GM18517 (cell line): Measurements from ENCODE around the gene OTOP2.

Experiments used
- ATAC-seq: cut with Tn5 transposase; IDR thresholded peaks from one replicate; pipeline ENCODE4 v1.9.1; 2021; ENCODE audit warnings: mild to moderate bottlenecking, moderate library complexity; ENCODE audit not compliant: unreplicated experiment

Gene OTOP2, protein sequence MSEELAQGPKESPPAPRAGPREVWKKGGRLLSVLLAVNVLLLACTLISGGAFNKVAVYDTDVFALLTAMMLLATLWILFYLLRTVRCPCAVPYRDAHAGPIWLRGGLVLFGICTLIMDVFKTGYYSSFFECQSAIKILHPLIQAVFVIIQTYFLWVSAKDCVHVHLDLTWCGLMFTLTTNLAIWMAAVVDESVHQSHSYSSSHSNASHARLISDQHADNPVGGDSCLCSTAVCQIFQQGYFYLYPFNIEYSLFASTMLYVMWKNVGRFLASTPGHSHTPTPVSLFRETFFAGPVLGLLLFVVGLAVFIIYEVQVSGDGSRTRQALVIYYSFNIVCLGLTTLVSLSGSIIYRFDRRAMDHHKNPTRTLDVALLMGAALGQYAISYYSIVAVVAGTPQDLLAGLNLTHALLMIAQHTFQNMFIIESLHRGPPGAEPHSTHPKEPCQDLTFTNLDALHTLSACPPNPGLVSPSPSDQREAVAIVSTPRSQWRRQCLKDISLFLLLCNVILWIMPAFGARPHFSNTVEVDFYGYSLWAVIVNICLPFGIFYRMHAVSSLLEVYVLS

DNA sequence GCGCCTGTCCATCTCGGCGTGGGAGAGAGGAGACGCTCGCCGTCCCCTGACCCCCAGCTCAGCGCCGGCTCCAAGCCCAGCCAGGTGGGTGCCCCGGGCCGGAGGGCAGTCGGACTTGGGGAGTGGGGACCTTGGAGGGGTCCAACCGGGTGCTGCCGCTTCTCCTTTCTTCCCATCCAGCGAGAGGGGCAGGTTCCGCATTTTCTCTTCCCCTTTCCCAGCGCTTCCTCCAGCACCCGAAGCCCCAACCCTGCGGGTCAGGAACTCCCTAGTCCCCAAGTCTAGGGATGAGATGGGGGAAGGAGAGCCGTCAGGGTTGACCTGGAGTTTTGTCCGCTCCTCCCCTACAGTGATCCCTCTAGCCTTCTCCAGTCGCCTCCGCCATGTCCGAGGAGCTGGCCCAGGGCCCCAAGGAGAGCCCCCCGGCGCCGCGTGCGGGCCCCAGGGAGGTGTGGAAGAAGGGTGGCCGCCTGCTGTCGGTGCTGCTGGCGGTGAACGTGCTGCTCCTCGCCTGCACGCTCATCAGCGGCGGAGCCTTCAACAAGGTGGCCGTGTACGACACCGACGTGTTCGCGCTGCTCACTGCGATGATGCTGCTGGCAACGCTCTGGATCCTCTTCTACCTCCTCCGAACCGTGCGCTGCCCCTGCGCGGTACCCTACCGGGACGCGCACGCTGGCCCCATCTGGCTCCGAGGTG lies at the start of gene OTOP2:
OTOP2 (plus strand) TSS at position 24 of the 699 bp plus-strand sequence; CDS start at position 384, 360 bp downstream.
- ATAC-seq: no peak

DNA sequence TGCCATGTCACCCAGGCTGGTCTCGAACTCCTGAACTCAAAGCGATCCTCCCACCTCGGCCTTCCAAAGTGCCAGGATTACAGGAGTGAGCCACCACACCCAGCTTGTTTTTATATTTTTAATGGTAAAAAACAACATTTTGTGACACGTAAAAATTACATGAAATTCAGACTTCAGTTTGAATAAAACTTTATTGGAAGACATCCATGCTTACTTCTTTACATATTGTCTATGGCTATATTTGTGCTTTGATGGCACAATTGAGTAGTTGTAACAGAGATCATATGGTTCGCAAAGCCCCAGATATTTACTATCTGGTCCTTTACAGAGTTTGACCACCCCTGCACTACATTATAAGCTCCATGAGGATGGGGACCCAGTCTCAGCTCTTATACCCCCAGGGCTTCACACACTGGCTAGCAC lies 49.4 kb upstream of the OTOP2 start:
- ATAC-seq: no peak

GRCh38 chr17:74875155-74875976 lies 48.7 kb upstream of the OTOP2 start:
- ATAC-seq: no peak

GRCh38 chr17:74875977-74876593 lies 48.0 kb upstream of the OTOP2 start:
- no peak for ATAC-seq

GRCh38 chr17:74877592-74878548 lies 46.2 kb upstream of the OTOP2 start:
- no peak for ATAC-seq

GRCh38 chr17:74878658-74879057 lies 45.4 kb upstream of the OTOP2 start:
- ATAC-seq: no peak

GRCh38 chr17:74879308-74879707 lies 44.8 kb upstream of the OTOP2 start:
- no peak for ATAC-seq

GRCh38 chr17:74881073-74881472 lies 43.0 kb upstream of the OTOP2 start:
- no peak for ATAC-seq

DNA sequence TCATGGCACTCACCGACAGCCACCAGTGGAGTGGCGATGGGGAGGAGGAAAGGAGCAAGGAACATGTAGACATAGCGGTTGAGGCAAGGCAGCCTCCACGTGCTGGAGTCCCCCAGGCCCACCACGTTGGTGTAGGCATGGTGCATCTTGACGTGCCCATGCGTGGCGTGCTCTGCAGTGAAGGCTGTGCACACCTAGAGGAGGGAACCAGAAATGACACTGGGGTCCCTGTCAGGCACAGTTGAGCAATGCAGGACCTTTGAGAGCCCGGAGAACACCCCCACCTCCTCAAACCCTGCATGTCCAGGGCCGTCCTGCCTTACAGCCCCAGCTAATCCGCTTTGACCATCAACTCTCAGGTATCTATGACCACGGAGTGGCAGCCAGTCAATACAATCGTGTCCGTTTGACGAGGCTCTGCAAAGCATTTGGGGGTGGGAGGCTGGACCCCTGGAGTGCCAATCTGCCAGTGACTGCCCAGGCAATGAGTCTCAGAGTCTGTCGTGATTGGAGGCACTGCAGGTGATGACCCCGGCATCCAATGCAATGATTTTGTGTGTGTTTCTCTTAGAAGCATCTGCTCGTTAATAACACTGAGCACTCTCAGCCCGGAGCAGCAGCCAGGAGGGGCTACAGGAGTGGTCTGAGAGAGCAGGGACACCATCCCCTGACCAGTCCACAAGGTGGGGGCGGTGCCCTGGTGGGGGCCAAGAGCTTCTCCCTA lies 41.4 kb upstream of the OTOP2 start:
- no peak for ATAC-seq

GRCh38 chr17:74883241-74883745 lies 40.8 kb upstream of the OTOP2 start:
- ATAC-seq: no peak

DNA sequence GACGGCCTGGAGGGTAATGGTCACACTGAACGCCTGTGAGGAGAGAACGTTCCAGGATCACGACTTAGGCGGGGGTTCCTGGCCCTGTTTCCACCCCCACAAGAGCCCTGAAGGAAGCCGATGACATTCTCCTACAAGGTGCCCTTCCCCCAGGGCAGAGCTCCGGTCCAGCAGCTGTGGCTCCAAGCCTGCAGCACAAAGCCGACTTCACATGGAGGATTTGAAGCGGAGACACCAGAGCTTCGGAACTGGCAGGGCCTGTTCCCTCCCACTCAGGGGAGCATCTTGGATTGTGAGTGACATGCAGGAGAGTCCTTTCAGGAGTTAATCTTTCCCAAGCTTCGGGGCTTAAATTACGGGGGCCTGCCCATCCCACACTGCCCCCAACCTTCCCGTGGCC lies 35.6 kb upstream of the OTOP2 start:
- ATAC-seq: no peak

GRCh38 chr17:74890554-74890953 lies 33.5 kb upstream of the OTOP2 start:
- no peak for ATAC-seq

- no peak for ATAC-seq
These were observed 31.8 kb upstream of the OTOP2 start for GRCh38 chr17:74892013-74892841.

DNA sequence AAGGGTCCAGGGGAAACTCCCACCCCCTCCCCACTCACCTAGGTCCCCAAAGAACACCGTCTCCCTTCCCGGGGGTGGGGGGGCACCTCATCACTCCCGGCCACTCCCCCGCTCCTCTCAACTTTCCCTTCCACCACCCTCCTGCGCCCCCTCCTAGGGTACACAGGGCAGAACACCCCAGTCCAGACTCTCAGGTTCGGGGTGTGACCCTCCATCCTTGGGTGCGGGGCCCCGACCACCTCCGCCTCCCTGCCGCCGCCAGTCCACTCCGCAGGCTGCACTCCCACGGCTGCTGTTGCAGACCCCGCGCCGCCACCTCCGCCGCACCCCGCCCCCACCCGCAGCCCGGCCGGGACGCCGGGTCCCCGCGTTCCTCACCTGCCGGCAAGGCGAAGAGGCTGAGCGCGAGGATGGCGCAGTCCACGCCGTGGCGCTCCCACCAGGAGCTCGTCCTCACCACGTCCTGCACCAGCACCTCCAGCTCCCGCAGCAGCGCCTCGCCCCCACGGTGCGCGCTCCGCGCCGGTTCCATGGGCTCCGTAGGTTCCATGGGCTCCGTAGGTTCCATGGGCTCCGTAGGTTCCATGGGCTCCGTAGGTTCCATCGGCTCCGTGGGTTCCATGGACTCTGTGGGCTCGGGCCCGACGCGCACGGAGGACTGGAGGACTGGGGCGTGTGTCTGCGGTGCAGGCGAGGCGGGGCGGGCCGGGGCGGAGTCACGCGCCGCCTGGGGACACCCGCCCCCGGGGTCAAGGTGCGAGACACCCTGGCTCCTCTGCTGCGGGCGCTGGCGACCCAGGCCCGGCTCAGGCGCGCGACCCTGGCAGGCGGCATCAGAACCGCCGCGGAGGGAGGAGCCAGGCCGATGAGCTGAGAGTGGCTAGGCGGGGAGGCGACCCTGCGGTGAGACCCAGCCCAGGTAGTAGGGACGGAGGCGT lies 30.8 kb upstream of the OTOP2 start, which contains the start of gene FADS6:
FADS6 (minus strand) TSS at position 660 of the 938 bp plus-strand sequence; CDS start at position 622, 38 bp downstream.
- no peak for ATAC-seq

DNA sequence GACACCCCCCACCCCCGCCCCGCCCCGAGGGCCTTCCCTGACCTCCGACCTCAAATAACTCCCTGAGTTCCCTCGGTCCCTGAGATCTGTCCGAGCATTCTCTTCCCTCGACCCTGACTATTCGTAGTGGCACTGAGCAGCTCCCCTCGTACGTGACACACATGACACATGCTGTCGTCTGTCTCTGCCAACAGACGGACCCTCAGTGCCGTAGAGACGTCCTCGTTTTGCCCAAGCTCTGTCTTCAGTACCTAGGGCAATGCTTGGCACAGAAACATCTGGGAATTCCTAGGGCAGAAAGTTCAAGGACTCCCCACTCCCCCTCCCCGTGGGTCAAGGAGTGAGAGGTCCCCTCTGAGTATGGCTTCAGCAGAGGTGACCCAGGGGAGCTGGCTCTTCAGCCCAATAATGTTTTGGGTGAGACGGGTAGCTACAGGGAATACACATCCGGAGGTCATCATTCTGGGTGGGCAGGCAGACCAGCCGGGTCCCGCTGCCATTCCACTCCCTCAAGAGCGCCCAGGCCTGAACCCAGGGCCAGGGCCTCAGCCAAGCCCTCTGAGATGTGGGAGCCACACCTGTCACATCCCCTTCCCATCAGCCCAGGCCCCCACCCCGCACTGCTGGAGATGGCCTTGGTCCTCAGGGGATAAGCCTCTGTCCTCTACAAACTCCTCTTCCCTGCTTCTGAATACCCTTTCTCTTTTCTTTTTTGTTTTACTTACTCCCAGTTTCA lies 30.0 kb upstream of the OTOP2 start:
- no peak for ATAC-seq
